HepG2 (cell line): Measurements from ENCODE around the gene TMEFF1. TPM values are rescaled to one million over a fixed set of nuclear protein-coding genes. Genes with fewer than 3 reads are reported as not detected.

Source experiments
- CREB1 ChIP-seq, 2 experiments: fragments of 450-650 bp in 1 of 2; IDR thresholded peaks; 2 replicates each; pipeline ENCODE4 v1.6.1; 2016 to 2017; ENCODE audit warnings: control low read depth in 1 of 2, mild to moderate bottlenecking in 1 of 2, missing compliant biosample characterization in 1 of 2, missing genetic modification characterization in 1 of 2
- FOXP1 ChIP-seq, 2 experiments: fragments of 450-650 bp in 1 of 2; IDR thresholded peaks; 2 replicates each; pipeline ENCODE4 v1.6.1; 2017 to 2018; ENCODE audit warnings: antibody characterized with exemption in 1 of 2
- JUND ChIP-seq: sonication (generic); formaldehyde crosslinking; IDR thresholded peaks from 2 replicates; pipeline ENCODE4 v1.8.0; 2022; ENCODE audit warnings: mild to moderate bottlenecking, missing genetic modification reagents
- NFE2 ChIP-seq: sonication (generic); formaldehyde crosslinking; IDR thresholded peaks from 2 replicates; pipeline ENCODE4 v1.4.0; 2020; ENCODE audit warnings: missing genetic modification reagents
- PHF21A ChIP-seq: sonication (generic); formaldehyde crosslinking; IDR thresholded peaks from 2 replicates; pipeline ENCODE4 v1.5.0; 2020; ENCODE audit warnings: mild to moderate bottlenecking, missing genetic modification reagents
- THAP11 ChIP-seq: IDR thresholded peaks from 2 replicates; pipeline ENCODE4 v1.6.1; 2016; ENCODE audit warnings: missing biosample characterization, missing genetic modification reagents
- ZKSCAN8 ChIP-seq: IDR thresholded peaks from 2 replicates; pipeline ENCODE4 v1.6.1; 2016; ENCODE audit warnings: borderline replicate concordance, missing genetic modification reagents, missing compliant biosample characterization
- ZNF260 ChIP-seq: sonication (generic); formaldehyde crosslinking; IDR thresholded peaks from 2 replicates; pipeline ENCODE4 v1.4.0; 2020; ENCODE audit warnings: missing genetic modification reagents, low read depth, mild to moderate bottlenecking, borderline replicate concordance
- ZNF34 ChIP-seq: sonication (generic); formaldehyde crosslinking; IDR thresholded peaks from 2 replicates; pipeline ENCODE4 v1.4.0; 2020; ENCODE audit warnings: mild to moderate bottlenecking, missing genetic modification reagents, borderline replicate concordance
- ZNF44 ChIP-seq: sonication (generic); formaldehyde crosslinking; IDR thresholded peaks from 2 replicates; pipeline ENCODE4 v1.5.1; 2020; ENCODE audit warnings: mild to moderate bottlenecking, missing genetic modification reagents
- ZNF570 ChIP-seq: sonication (generic); formaldehyde crosslinking; IDR thresholded peaks from 2 replicates; pipeline ENCODE4 v1.4.0; 2020; ENCODE audit warnings: mild to moderate bottlenecking, missing genetic modification reagents, borderline replicate concordance
- ZNF790 ChIP-seq: sonication (generic); formaldehyde crosslinking; IDR thresholded peaks from 2 replicates; pipeline ENCODE4 v1.8.0; 2022; ENCODE audit warnings: missing genetic modification reagents, mild to moderate bottlenecking, borderline replicate concordance
- ZSCAN31 ChIP-seq: sonication (generic); formaldehyde crosslinking; IDR thresholded peaks from 2 replicates; pipeline ENCODE4 v1.5.0; 2020; ENCODE audit warnings: low read depth, mild to moderate bottlenecking, missing genetic modification reagents
- polyA plus RNA-seq, 8 experiments: library from polyadenylated mRNA; depleted of rRNA in 3 of 8; stranded (reverse) in 7 of 8; unstranded in 1 of 8; fragments of >200 nt; fragmentation: Illumina TruSeq in 4 of 8; extraction: Trizol in 4 of 8; gene quantifications; 2 replicates each; pipeline versions ENCODE4 v1.2.1 to v1.2.3, GENCODE V29; 2011 to 2016; ENCODE audit warnings: low read depth in 4 of 8, missing spikeins in 1 of 8, mixed read lengths in 1 of 8; ENCODE audit not compliant: insufficient read depth in 1 of 8
- total RNA-seq, 5 experiments: library from RNA; depleted of rRNA; stranded (reverse); fragments of >200 nt; fragmentation: Illumina TruSeq; extraction: Trizol; gene quantifications; 2 replicates each; pipeline ENCODE4 v1.2.3, GENCODE V29; 2016; ENCODE audit warnings: low read depth in 1 of 5
- TF ChIP-seq, protein P1 (sequence below): IDR thresholded peaks from 2 replicates; pipeline ENCODE4 v1.6.1; 2016; ENCODE audit warnings: mild to moderate bottlenecking
- TF ChIP-seq, protein P2 (sequence below): sonication (generic); formaldehyde crosslinking; IDR thresholded peaks from 2 replicates; pipeline ENCODE4 v1.5.0; 2020; ENCODE audit warnings: missing genetic modification reagents
- TF ChIP-seq, protein P3 (sequence below): sonication (generic); formaldehyde crosslinking; IDR thresholded peaks from 2 replicates; pipeline ENCODE4 v1.4.0; 2020; ENCODE audit warnings: mild to moderate bottlenecking, missing genetic modification reagents
- TF ChIP-seq, protein P4 (sequence below): sonication (generic); formaldehyde crosslinking; IDR thresholded peaks from 2 replicates; pipeline ENCODE4 v1.5.0; 2020; ENCODE audit warnings: mild to moderate bottlenecking, missing genetic modification reagents
- TF ChIP-seq, protein P5 (sequence below): sonication (generic); formaldehyde crosslinking; IDR thresholded peaks from 2 replicates; pipeline ENCODE4 v1.5.1; 2020; ENCODE audit warnings: missing genetic modification reagents, mild to moderate bottlenecking, borderline replicate concordance
- TF ChIP-seq, protein P6 (sequence below): sonication (generic); formaldehyde crosslinking; IDR thresholded peaks from 2 replicates; pipeline ENCODE4 v1.4.0; 2020; ENCODE audit warnings: mild to moderate bottlenecking, missing genetic modification reagents, borderline replicate concordance

TMEFF1 gene
- total and polyA plus RNA-seq, 2 of the 13 experiments (the other 11 are each of a cell fraction or from before 2014, with no cell fraction given), result 0.87 to 1.9 TPM

DNA sequence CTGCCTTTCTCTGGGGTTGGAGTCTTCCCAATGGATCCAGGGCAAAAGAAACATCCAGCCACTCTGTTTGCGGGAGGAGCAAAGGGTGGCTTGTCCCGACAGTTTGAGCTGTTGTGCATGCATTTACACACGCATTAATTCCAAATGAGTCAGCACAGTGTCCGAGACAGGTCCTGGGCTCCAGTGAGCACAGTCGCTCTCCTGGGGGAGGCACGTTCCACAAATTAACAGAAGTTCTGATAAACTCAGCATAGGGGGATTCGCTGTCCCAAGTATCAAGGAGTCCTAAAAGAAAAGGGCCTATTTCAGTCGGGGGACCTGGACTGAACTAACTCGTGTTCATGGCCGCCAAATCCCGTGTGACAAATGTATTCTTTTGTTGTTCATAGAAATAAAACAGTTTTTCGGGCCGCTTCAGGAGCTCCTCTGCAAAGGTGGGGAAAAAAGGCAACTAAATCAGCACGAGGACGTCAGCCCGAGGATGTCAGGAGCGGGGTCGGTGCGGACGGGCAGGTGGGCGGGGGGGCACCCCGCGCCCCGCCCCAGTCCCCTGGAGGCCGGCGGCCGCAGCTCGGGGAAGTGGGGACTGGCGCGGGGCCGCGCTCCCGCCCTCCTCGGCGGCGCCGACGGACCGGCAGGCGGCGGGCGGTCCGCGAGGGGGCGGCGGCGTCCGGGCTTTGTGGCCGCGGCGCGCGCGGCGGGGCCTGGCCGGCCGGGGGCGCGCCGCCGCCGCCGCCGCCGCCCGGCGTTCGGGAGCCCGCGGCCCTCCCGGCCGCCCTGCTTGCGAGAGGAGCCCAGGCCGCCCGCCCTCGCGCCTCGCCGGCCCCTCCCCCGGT lies 46.2 kb upstream of the TMEFF1 start, which contains the start of gene MSANTD3 (continued):
- TF ChIP-seq PHF21A (CRISPR knock-in tag) (peak; percentile 23; the same call in 1 of the 2 replicates), JUND (CRISPR knock-in tag) (no peak), ZSCAN31 (CRISPR knock-in tag) (0 out of 2 replicates have a peak, but pooled peaks have one; percentile 17), CREB1 (IDR thresholded peaks at IDR 0.05) (no peak), CREB1 (CRISPR knock-in tag; IDR thresholded peaks at IDR 0.05) (no peak), ZNF260 (no peak), NFE2 (0 out of 2 replicates have a peak, but pooled peaks have one; percentile 44), THAP11 (CRISPR knock-in tag) (peak; percentile 17; the same call in 1 of the 2 replicates), ZNF44 (CRISPR knock-in tag) (no peak), FOXP1 (IDR thresholded peaks at IDR 0.05) (no peak), FOXP1 (CRISPR knock-in tag; IDR thresholded peaks at IDR 0.05) (peak; percentile 34; the same call in 1 of the 2 replicates), ZNF34 (CRISPR knock-in tag) (no peak), ZNF570 (CRISPR knock-in tag) (no peak), ZKSCAN8 (CRISPR knock-in tag) (no peak), ZNF790 (CRISPR knock-in tag) (no peak)
- TF ChIP-seq, protein P1, sequence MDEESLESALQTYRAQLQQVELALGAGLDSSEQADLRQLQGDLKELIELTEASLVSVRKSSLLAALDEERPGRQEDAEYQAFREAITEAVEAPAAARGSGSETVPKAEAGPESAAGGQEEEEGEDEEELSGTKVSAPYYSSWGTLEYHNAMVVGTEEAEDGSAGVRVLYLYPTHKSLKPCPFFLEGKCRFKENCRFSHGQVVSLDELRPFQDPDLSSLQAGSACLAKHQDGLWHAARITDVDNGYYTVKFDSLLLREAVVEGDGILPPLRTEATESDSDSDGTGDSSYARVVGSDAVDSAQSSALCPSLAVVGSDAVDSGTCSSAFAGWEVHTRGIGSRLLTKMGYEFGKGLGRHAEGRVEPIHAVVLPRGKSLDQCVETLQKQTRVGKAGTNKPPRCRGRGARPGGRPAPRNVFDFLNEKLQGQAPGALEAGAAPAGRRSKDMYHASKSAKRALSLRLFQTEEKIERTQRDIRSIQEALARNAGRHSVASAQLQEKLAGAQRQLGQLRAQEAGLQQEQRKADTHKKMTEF (CRISPR knock-in tag), result no peak
- TF ChIP-seq, protein P2, sequence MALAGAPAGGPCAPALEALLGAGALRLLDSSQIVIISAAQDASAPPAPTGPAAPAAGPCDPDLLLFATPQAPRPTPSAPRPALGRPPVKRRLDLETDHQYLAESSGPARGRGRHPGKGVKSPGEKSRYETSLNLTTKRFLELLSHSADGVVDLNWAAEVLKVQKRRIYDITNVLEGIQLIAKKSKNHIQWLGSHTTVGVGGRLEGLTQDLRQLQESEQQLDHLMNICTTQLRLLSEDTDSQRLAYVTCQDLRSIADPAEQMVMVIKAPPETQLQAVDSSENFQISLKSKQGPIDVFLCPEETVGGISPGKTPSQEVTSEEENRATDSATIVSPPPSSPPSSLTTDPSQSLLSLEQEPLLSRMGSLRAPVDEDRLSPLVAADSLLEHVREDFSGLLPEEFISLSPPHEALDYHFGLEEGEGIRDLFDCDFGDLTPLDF (CRISPR knock-in tag), result no peak
- TF ChIP-seq, protein P3, sequence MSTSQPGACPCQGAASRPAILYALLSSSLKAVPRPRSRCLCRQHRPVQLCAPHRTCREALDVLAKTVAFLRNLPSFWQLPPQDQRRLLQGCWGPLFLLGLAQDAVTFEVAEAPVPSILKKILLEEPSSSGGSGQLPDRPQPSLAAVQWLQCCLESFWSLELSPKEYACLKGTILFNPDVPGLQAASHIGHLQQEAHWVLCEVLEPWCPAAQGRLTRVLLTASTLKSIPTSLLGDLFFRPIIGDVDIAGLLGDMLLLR (CRISPR knock-in tag), result 0 out of 2 replicates have a peak, but pooled peaks have one; percentile 28
- TF ChIP-seq, protein P4, sequence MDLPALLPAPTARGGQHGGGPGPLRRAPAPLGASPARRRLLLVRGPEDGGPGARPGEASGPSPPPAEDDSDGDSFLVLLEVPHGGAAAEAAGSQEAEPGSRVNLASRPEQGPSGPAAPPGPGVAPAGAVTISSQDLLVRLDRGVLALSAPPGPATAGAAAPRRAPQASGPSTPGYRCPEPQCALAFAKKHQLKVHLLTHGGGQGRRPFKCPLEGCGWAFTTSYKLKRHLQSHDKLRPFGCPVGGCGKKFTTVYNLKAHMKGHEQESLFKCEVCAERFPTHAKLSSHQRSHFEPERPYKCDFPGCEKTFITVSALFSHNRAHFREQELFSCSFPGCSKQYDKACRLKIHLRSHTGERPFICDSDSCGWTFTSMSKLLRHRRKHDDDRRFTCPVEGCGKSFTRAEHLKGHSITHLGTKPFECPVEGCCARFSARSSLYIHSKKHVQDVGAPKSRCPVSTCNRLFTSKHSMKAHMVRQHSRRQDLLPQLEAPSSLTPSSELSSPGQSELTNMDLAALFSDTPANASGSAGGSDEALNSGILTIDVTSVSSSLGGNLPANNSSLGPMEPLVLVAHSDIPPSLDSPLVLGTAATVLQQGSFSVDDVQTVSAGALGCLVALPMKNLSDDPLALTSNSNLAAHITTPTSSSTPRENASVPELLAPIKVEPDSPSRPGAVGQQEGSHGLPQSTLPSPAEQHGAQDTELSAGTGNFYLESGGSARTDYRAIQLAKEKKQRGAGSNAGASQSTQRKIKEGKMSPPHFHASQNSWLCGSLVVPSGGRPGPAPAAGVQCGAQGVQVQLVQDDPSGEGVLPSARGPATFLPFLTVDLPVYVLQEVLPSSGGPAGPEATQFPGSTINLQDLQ, result no peak
- TF ChIP-seq, protein P5, sequence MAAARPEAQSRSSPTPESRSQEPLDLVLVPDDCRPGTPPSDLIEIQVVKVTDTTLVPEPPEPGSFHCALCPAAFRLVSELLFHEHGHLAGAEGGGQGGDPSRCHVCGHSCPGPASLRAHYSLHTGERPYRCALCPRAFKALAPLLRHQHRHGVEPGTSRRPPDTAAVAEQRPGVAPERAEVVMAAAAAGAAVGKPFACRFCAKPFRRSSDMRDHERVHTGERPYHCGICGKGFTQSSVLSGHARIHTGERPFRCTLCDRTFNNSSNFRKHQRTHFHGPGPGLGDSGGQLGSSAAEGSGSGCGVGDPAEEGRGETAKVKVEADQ (CRISPR knock-in tag), result no peak
- TF ChIP-seq, protein P6, sequence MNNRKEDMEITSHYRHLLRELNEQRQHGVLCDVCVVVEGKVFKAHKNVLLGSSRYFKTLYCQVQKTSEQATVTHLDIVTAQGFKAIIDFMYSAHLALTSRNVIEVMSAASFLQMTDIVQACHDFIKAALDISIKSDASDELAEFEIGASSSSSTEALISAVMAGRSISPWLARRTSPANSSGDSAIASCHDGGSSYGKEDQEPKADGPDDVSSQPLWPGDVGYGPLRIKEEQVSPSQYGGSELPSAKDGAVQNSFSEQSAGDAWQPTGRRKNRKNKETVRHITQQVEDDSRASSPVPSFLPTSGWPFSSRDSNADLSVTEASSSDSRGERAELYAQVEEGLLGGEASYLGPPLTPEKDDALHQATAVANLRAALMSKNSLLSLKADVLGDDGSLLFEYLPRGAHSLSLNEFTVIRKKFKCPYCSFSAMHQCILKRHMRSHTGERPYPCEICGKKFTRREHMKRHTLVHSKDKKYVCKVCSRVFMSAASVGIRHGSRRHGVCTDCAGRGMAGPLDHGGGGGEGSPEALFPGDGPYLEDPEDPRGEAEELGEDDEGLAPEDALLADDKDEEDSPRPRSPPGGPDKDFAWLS (CRISPR knock-in tag), result no peak
